ENCODE data around the gene ADAM33. TPM values are rescaled to one million over a fixed set of nuclear protein-coding genes. Genes with fewer than 3 reads are reported as not detected.

The ADAM33 gene
- total RNA-seq, 4 donors from 2014 or later, result 27.3 to 94.4 (median 51.9) TPM

Other genes starting within 250 kb of the ADAM33 start
- 10 to 100 TPM; 20.2 to 32.9 (median 26.3) TPM for gene ATRN, start 211.0 kb downstream of the ADAM33 start, total RNA-seq
- gene GFRA4, start 18.6 kb downstream of the ADAM33 start, total RNA-seq, result not detected
- 10 to 100 TPM; 14.2 to 57.5 (median 27.5) TPM for gene SIGLEC1, start 30.6 kb upstream of the ADAM33 start, total RNA-seq
- gene HSPA12B, start 50.7 kb upstream of the ADAM33 start, total RNA-seq, result 10 to 100 TPM in 2 of 4 donors, 1 to 10 TPM in 2; 7.7 to 58.2 (median 19.3) TPM
- 10 to 100 TPM; 19.7 to 32.3 (median 30.3) TPM for gene ADISSP, start 85.7 kb upstream of the ADAM33 start, total RNA-seq
- under 1 TPM in 1 of 4 donors, not detected in 3; 0.56 TPM for gene SPEF1, start 99.4 kb upstream of the ADAM33 start, total RNA-seq
- 10 to 100 TPM; 52.2 to 98.4 (median 76.8) TPM for gene CENPB, start 104.7 kb upstream of the ADAM33 start, total RNA-seq
- 10 to 100 TPM; 11.7 to 44.3 (median 25.6) TPM for gene CDC25B, start 114.3 kb upstream of the ADAM33 start, total RNA-seq
- 10 to 100 TPM; 10.9 to 19.2 (median 11.4) TPM for gene AP5S1, start 138.5 kb upstream of the ADAM33 start, total RNA-seq
- 10 to 100 TPM; 21.8 to 37.8 (median 29.7) TPM for gene MAVS, start 164.8 kb upstream of the ADAM33 start, total RNA-seq
- 10 to 100 TPM; 32.8 to 45.0 (median 39.7) TPM for gene PANK2, start 207.4 kb upstream of the ADAM33 start, total RNA-seq